HG03135 (cell line): ENCODE results near the gene ZSCAN2.

Experiments used
- ATAC-seq: cut with Tn5 transposase; IDR thresholded peaks from one replicate; pipeline ENCODE4 v1.9.1; 2021; ENCODE audit warnings: mild to moderate bottlenecking, moderate library complexity; ENCODE audit not compliant: unreplicated experiment

The ZSCAN2 gene

DNA sequence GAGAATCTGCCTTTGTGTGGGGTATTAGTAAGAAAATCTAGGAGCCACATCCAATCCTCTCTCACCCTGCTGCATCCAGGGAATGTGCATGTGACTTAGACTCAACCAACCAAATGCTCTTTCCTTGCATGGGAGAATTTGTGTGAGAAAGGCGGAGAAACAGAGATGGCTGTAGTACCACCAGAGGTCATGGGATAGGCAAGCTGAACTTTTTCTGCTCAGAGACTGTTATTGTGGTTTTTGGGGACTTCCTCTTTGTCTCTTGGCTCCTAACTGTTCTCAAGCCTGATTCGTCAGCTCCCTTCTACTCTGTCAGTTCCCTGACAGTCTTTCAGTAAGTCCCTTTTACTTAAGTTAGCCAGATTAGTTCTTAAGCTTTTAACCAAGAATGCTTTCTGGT is 2.6 kb upstream of the ZSCAN2 start:
- peak; percentile 47 for ATAC-seq

DNA sequence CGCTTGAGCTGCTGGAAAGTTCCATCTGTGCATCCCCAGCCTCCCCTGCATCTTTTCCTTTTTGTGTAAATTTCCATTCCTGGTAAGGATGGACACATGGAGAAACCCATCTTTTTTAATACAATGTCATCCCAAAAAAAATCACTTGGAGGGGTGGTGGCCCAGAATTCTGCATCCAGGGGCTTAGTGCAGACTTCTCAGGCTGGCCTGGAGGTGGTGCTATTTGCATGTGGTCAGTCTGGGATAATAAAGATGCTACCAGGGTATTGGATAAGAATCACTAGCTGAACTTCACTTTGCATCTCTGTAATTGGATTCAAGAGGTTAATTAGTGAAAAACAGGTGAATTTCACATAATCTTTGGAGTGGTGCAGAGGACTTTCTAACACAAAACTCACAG is 1.8 kb upstream of the ZSCAN2 start:
- ATAC-seq = no peak

DNA sequence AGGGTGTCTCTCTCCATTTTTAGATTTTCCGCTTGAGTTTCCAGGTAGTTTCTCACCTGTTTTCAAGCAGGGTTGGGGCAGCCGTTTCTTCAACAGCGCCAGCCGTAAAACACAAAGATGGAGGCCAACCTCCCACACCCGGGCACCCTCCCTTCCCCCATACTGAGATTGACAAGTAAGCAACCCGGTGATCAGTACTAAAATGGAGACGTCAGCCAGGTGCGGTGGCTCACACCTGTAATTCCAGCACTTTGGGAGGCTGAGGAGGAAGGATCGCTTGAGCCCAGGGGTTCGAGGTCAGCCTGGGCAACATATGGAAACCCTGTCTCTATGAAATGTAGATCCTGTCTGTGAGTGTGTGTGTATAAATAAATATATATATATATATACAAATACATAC is 903 bp upstream of the ZSCAN2 start:
- no peak for ATAC-seq

DNA sequence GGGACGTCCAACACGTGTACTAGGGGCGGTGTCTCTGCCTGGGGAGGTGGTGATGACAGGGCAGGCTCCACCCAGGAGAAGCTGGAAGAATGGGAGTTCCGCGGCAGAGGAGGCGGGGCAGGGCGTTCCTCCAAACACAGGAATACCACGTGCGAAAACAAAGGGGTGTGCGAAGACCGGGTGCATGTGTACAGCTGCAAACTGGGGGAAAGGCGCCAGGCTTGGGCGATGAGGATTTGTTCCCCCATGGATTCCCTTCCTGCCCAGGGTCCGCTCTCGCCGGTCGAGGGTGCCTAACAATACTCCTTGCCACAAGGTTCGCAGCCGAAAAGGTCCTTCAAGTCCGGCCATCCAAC is 500 bp upstream of the ZSCAN2 start:
- peak; percentile 7 for ATAC-seq

DNA sequence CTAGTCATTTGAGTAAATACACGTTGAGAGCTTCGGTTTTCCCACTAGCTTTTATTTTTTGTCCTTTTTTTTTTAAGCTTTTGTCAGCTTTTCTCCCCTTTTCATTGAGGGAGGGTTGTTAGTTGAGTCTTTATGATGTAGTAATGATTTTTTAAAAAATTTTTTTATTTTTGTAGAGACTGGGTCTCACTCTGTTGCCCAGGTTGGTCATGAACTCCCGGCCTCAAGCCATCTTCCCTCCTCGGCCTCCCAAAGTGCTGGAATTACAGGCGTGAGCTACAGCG is 688 bp downstream of the ZSCAN2 start:
- ATAC-seq = no peak

DNA sequence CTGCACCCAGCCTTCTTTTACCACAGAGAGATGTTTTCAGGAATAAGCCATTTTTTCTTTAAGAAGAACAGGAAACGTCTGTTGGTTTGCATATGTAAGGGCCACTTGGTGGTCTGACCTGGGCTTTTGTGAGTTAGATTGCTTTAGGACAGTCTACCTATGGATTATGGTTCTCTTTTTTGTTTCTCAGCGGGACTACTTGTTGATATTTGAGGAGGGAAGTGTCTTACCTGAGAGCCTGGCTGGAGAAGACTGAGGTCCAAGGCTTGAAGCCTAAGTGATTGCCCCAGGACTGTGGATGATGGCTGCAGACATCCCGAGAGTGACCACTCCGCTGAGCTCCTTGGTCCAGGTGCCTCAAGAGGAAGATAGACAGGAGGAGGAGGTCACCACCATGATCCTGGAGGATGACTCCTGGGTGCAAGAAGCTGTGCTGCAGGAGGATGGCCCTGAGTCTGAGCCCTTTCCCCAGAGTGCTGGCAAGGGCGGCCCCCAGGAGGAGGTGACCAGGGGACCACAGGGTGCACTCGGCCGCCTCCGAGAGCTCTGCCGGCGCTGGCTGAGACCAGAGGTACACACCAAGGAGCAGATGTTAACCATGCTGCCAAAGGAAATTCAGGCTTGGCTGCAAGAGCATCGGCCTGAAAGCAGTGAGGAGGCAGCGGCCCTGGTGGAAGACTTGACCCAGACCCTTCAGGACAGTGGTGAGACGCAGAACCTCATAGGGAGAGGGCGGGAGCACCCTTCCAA is 3.0 kb downstream of the ZSCAN2 start:
- ATAC-seq = no peak

DNA sequence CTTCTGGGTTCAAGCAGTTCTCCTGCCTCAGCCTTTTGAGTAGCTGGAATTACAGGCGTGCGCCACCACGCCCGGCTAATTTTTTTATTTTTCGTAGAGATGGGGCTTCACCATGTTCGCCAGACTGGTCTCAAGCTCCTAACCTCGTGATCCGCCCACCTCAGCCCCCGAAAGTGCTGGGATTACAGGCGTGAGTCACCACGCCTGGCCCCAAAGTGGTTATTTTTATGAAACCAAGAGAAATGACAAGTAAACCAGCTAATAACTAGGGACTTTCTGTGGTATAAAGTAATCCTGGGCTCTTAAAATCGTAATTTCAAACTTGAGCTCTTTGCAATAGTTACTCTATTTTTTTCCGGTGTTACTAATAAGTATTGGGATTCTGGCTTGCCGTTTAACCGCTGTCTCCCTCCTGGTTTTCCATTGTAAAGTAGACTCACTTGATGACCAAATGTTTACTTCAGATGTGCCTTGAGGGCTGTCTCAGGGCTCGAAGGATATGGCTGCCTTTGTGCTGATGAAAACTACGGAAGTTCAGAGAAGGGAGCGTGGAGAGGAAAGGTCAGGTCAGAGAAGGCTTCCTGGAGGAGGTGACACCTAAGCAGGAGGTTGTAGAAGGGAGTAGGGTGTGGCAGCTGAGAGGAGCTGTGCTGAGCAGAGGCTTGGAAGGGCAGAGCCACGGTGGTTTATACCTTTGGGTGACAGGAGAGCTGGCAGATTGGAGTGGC is 4.2 kb downstream of the ZSCAN2 start:
- no peak for ATAC-seq

DNA sequence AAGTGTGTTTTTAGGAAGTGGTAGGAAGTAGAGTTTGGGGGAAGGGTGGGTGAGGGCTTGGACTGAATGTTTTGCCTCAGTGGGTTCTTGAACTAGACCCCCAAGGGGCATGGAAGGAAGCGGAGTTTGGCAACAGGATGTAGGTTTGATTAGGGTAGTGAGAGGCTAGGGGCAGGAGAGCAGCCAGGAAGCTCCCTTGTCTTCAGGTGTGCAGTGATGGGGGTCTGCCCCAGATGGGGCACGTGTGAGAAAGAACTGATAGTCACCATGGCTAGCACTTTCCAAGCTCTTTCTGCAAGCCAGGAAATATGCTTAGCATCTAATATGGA is 4.7 kb downstream of the ZSCAN2 start:
- no peak for ATAC-seq

DNA sequence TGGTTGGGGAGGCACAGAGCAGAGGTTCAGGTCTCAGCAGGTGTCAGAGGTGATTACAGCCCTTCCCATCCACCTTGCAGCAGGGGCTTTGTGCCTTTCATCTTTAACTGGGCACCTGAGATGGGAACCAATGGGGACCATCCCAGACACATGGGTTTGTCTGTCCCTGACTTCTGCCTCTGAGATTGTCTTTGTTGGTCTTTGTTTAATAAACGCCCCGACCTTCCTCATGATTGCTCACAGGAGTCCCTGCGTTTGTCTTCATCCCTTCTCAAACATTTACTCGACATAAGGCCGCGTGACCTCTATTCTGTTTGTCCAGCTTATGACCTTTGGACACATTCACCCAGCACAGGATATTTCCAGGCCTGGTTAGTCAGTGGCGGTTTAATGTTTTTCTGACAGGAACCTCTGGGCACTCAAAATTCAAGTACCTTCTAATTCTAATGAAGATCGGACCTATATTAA is 5.9 kb downstream of the ZSCAN2 start:
- ATAC-seq = no peak

DNA sequence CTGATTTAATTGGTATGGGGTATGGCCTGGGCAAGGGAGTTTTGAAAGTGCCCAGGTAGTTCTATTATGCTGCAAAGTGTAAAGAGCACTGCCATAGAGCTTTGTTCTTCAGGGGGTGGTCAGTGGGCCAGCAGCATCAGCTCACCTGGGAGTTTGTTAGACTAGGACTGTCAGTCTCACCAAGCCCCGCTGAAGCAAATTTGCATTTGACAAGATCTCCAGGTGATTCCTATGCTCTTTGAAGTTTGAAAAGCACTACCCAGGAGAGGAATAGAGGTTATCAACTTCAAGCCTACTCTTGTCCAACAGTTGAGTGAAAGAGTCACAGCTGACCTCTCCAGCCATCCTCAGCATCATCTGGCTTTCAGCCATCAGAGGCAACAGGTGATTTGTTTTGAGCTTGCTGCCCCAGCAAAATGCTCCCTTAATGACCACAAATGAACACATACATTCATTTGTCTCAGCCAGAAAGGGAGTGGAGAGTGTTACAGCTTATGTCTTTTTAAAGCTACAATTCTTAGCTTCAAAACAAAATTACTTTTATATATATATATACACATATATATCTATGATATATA is 8.0 kb downstream of the ZSCAN2 start:
- ATAC-seq = no peak

DNA sequence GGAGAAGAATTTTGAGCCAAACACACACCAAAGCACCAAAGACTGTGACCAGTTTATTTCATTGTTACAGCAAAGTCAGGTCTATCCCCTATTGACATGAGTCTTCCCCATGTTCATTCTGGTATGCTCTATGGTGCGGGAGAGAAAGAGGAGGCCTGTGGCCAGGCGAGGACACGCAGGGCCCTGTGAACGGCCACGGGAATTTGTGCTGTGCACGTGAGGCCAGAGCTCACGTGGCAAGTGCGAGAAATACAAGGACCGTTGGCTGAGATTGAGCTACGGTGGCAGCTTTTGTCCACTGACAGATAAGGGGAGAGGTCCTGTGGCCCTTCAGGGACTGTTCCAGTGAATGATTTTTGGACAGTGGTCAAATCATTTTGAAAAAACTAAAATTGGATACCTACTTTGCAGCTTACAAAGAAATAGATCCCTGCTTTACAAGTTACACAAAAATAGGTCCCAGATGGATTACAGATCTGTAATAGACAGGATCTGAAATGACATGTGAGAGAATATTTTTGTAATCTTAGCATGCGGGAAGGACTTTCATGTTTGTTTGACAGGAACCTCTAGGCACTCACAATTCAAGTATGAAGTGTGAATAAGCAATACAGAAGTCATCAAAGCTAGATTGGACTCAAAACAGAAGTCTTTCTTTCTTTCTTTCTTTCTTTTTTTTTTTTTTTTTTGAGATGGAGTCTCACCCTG is 9.2 kb downstream of the ZSCAN2 start:
- no peak for ATAC-seq

DNA sequence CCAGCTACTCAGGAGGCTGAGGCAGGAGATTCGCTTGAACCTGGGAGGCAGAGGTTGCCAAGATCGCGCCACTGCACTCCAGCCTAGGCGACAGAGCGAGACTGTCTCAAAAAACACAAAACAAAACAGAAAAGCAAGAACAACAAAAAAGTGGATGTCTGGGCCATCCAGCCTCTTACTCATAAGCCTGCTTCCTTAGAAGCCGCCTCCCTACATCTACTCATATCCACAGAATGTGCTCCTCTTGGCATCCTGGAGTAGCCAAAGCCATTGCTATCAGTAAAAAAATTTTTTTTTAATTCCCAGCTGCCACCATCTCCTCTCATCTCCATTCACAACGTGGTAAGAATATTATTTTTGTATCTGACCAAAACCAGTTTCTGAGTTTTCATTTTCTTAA is 10.8 kb downstream of the ZSCAN2 start:
- no peak for ATAC-seq

DNA sequence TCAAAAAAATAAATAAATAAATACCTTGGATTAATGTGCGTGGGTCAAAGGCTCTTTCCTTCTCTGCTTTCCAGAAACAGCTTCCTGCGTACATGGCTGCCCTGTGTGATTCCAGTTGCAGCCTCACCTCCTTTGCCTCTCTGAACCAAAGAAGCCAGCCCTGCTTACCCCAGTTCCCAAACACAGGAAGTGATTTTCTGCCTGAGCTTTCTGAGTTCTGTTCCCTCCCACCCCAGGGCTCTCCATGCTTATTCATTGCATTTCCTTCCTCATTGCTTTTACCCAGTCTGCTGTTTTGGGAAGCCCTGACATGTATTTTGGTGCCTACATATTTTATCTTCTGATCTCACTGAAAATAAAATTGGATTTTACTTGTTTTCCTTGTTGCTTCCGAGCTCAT is 15.4 kb downstream of the ZSCAN2 start:
- ATAC-seq = no peak

DNA sequence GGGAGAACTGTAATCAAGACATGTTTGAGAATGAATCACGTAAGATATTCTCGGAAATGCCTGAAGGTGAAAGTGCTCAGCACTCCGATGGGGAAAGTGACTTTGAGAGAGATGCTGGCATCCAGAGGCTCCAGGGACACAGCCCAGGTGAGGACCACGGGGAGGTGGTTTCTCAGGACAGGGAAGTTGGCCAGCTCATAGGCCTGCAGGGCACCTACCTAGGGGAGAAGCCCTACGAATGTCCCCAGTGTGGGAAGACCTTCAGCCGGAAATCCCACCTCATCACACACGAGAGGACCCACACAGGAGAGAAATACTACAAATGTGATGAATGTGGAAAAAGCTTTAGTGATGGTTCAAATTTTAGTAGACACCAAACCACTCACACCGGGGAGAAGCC is 19.8 kb downstream of the ZSCAN2 start:
- no peak for ATAC-seq

DNA sequence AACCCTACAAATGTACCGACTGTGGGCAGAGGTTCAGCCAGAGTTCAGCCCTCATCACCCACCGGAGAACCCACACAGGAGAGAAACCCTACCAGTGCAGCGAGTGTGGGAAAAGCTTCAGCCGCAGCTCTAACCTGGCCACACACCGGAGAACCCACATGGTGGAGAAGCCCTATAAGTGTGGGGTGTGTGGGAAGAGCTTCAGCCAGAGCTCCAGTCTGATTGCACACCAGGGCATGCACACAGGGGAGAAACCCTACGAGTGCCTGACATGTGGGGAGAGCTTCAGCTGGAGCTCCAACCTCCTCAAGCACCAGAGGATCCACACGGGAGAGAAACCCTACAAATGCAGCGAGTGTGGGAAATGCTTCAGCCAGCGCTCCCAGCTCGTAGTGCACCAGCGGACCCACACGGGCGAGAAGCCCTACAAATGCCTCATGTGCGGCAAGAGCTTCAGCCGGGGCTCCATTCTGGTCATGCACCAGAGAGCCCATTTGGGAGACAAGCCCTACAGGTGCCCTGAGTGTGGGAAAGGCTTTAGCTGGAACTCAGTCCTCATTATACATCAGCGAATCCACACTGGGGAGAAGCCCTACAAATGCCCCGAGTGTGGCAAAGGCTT is 20.7 kb downstream of the ZSCAN2 start:
- no peak for ATAC-seq

DNA sequence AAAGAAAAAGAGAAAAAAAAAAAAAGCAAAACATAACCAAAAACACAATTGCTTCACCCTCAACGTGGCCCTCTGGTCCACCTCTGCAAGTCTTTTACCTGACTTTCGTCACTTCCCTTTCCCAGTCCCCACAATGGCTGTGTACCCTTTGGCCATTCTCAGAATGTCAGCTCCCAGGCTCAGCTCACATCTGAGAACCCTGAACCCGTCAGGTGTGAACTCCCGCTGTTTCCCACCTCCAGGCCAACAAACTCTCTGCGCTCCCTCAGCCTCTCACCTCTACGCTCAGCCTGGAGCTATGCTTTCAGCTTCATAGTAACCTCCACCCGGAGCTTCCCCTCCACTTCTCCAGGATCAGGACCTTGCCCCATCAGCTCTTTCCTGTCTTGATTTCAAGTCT is 23.6 kb downstream of the ZSCAN2 start:
- ATAC-seq = no peak

DNA sequence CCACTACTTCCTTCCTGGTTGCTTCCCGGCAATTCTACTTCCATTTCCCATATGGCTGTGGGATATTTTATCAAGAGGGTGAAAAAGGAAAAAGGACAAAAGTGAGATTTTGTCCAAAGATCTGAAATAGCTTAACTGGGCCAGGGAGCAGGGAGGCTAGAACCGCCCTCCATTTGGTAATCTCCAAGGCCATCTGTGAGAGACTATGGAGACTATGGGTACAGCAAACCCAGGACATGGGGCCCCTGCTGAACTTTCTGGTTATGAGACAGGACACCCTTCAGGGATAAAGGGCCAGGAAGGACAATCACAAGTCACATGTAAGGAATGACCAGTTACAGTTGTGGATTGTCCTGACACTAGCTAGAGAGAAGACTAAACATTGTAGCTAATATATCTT is 24.3 kb downstream of the ZSCAN2 start:
- no peak for ATAC-seq

DNA sequence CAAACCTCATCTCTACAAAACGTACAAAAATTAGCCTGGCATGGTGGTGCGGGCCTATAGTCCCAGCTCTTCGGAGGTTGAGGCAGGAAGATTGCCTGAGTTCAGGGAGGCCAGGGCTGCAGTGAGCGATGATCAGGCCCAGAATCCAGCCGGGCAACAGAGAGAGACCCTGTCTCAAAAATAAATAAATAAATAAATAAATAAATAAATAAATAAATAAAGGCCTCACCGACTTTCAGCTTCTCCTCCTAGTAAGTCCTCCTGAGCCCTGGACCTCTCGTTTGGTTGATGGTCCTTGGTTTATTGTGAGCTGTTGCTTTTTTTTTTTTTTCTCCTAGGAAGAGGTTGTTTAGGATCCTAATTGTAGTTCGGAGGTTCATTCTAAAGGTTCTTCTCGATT is 28.2 kb downstream of the ZSCAN2 start:
- no peak for ATAC-seq

DNA sequence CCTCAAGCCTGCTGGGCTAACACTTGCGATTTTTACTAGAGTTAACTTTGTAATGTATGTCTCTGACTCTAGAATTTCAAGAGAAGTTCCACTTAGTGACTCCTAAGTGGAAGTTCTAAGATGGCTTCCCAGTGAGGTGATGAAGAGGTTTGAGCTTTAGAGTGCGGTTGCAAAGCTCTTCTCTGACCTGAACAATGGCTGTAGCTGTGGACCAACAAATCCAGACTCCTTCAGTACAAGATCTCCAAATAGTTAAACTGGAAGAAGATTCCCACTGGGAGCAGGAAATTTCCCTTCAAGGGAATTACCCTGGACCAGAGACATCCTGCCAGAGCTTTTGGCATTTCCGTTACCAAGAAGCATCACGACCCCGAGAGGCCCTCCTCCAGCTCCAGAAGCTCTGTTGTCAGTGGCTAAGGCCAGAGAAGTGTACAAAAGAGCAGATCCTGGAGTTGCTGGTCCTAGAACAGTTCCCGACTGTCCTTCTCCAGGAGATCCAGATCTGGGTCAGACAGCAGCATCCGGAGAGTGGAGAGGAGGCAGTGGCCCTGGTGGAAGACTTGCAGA is 31.0 kb downstream of the ZSCAN2 start:
- no peak for ATAC-seq

DNA sequence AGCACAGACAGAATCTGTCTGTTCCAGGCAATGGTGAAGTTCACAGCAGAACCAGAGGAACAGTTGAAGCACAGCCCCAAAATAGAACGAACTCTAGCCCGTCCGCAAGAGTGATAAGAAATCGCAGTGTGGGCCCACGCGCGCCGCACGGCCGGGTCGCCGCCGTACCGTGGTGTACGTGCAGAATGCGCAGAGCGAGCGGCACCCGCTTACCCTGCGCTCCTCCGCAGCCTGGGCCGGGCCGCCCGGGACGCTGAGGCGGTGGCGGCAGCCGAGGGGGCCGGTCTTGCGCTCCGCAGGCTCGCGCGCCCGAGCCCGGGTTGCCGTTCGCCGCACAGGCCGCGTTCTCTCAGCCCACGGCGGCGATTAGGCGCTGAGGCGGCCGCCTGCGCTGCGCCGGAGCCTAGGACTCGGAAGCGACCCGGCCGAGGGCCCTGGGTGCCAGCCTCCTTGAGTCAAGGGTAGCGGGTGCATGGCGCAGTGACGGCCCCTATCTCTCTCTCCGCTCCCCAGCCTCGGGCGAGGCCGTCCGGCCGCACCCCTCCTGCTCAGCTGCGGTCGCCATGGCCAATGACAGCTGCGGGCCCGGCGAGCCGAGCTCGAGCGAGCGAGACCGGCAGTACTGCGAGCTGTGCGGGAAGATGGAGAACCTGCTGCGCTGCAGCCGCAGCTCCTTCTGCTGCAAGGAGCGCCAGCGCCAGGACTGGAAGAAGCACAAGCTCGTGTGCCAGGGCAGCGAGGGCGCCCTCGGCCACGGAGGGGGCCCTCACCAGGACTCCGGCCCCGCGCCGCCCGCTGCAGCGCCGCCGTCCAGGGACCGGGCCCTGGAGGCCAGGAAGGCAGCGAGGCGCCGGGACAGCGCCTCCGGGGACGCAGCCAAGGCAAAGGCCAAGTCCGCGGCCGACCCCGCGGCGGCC is 32.8 kb downstream of the ZSCAN2 start:
- ATAC-seq = peak; percentile 38
